Inflammatory macrophage treated with lipopolysaccharide for 1 hour (primary cell): Measurements from ENCODE around the gene SCN5A.
"Not testable (repeated sequence)": the region's sequence is repeated elsewhere in the genome, so short reads cannot be mapped to it uniquely, and the experiment has no call there.

Source experiments
- DNase-seq, 2 donors: peaks; one replicate each; pipeline ENCODE4 v3.0.0-alpha.2; 2020 to 2022

Gene SCN5A

GRCh38 chr3:38576131-38576525, 73.4 kb downstream of the SCN5A start:
- DNase-seq = no peak

DNA sequence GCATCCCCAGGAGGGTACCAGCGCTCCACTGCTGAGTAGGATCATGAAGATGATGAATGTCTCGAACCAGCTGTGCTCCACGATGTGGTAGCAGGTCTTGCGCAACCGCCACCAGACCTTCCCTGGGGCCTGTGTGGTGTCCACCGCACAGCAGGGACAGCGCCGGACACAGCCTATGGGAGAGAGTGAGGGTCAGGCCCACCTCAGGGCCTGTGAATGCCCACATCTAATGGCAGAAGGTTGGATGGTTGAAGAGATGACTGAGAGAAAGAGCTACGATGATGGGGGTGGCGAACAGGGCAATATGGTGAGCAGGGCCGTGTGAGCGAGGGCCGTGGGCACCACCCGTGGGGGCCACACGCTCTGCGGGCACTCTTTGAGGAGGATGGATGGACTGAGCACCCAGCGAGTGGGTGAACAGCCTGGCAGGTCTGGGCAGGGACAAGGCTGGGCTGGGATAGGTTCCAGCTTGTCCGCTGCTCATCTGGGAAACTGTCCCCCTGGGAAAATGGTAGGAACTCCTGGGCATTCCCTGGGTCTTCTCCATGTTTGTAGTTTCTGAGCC, 74.1 kb downstream of the SCN5A start:
- DNase-seq = no peak

GRCh38 chr3:38574411-38575278, 74.8 kb downstream of the SCN5A start:
- no peak for DNase-seq

GRCh38 chr3:38573556-38573955, 75.9 kb downstream of the SCN5A start:
- no peak for DNase-seq

DNA sequence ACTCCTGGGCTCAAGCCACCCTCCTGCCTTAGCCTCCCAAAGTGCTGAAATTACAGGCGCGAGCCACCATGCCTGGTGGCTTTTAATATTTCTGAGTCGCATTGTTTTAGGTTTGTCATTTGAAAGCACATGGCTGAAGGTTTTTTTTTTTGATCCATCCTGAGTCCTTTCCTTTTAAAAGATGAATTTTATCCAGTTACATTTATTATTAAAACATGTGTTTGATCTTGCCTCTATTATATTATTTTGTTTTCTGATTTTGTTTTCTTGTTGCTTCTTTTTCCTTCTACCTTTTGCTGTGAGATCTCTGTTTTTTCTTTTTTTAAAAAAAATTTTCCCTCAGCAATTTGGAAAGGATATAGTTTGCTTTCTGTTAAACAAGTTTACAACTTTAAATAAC, 76.4 kb downstream of the SCN5A start:
- no peak for DNase-seq

- DNase-seq = no peak
These were observed 82.0 kb downstream of the SCN5A start for GRCh38 chr3:38567498-38567897.

GRCh38 chr3:38566794-38567193, 82.7 kb downstream of the SCN5A start:
- not testable (repeated sequence) for DNase-seq

DNA sequence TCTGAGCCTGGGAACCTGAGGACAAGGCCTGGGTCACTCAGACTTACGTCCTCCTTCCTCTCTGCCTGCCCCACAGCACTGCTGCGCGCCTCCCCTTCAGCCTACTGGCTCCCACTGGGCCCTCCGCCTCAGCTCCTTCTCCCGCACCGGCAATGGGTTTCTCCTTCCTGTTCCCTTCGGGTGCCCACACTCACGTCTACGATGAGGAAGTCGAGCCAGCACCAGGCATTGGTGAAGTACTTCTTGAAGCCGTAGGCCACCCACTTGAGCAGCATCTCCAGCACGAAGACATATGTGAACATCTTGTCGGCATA, 83.3 kb downstream of the SCN5A start:
- DNase-seq = no peak

GRCh38 chr3:38565339-38566214, 83.9 kb downstream of the SCN5A start:
- no peak for DNase-seq

GRCh38 chr3:38564631-38565338, 84.7 kb downstream of the SCN5A start:
- DNase-seq = no peak

GRCh38 chr3:38563886-38564270, 85.6 kb downstream of the SCN5A start:
- no peak for DNase-seq

GRCh38 chr3:38563070-38563885, 86.2 kb downstream of the SCN5A start:
- no peak for DNase-seq

DNA sequence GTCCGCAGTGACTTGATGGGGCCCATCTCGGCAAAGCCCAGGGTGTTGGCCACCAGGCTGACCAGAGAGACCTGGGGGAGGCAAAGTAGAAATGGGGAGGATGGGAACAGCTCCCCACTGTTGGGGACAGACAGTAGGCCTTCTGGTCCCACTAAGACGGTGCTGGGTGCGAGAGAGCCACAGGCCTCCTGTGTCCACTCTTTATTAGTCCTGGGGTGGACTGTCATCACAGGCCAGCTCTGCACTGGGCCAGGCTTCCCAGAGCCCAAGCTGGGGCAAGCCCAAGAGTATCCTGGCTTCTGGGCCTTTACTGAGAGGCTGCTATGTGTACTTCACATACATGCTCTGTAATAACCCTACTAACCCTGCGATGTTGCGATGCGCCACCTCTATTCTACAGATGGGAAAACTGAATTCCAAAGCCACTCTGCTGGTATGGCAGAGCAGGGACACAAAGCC, 87.0 kb downstream of the SCN5A start:
- no peak for DNase-seq

DNA sequence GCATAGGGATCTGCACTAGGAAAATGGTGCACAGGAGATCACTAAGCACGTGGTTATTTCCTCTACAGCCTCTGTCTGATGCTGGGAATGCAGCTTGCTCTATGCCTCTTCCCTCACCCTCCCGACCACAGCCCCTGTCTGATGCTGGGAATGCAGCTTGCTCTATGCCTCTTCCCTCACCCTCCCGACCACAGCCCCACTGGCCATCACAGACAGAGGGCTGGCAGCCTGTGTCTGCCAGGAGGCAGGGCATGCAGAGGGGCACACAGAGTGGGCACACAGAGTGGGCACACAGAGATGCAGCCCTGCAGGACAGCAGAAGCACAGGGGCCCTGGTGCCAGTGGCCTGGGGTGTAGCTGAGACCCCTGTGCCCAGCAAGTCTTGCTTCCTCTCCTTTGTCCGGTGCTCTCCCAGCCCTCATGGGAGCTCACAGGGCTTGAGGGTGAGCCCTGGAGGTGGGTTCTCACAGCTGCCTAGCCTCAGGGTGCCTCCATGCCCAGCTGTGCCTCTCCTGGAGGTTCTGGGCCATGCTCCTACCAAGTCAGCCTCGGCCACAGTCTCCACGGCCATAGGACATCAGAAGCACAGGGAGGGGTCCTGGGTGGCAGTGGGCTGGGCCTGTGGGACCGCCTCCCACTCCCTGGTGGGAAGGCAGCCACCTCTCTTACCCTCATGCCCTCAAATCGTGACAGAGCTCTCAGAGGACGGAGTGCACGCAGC, 87.6 kb downstream of the SCN5A start:
- DNase-seq = no peak

DNA sequence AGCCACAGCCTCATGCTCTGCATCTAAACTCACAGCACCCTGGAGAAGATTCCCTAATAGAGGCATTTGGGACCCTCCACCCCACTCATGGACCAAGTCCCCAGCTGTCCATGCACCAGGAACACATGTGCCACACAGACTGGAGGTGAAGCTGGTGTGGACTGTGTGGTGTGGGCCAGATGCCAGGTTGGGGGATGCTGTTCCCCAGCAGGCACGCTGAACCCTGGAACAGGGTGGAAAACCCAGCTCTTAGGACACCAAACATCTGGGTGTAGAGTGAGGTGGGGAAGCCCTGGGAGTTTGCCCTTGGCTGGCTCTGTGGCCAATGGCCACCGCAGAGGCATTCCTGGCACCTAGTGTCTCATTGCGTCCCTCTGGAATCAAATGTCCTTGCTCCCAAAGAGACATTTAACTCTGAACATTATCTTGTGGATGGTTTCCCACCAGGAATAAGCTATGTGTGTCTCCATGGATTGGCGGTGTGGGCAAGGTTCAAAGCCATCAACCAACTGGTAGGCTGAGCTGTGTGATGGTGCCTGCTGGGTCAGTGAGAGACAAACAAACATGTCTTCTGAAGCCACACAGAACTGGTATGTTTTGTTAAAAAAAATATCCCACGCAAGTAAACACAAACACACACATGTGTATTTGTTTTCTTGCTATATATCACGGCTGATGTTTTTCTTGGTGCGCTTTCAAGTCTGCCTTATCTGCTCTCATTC, 88.3 kb downstream of the SCN5A start:
- no peak for DNase-seq

- no peak for DNase-seq
These were observed 89.2 kb downstream of the SCN5A start for GRCh38 chr3:38560284-38560683.

- no peak for DNase-seq
These were observed 90.6 kb downstream of the SCN5A start for GRCh38 chr3:38558864-38559263.

- no peak for DNase-seq
These were observed 92.7 kb downstream of the SCN5A start for GRCh38 chr3:38556640-38557358.

DNA sequence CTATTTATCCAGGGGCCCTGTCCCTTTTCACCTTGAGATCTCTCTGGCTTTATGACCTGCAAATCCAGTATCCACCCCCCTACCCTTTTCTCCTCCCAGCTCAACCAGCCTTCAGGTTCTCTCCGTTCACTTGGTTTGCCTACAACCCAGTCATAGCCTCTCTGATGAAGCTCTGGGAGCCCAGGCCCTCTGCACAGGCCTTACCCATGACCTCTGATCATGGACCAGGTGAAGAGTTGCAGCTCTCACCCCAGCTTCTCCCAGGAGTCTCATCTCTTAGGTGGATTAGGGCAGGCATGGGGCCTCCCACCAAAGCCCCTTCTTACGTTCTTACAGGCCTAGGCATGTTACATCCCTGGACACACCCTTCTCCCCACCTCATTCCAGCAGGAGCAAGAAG, 93.6 kb downstream of the SCN5A start:
- no peak for DNase-seq
